H1 (cell line): Measurements from ENCODE around the gene ORAI3. TPM values are rescaled to one million over a fixed set of nuclear protein-coding genes. Genes with fewer than 3 reads are reported as not detected.

Source experiments
- CTCF ChIA-PET: fragments of 300-600 bp; sonication (Branson Sonifier 250); formaldehyde crosslinking; loops from one replicate; lab custom pipeline; 2021; ENCODE audit not compliant: partially characterized antibody; lab: Charles Lee
- POLR2A ChIA-PET: fragments of 300-600 bp; sonication (Branson Sonifier 250); formaldehyde crosslinking; loops from one replicate; lab custom pipeline; 2021; ENCODE audit warnings: inconsistent platforms; ENCODE audit not compliant: partially characterized antibody; lab: Charles Lee
- DNase-seq, 2 experiments: peaks; one replicate each; pipeline versions ENCODE4 v3.0.0 to v3.0.0-alpha.2; 2010 to 2022; ENCODE audit warnings: low spot score in 2 of 2, low read depth in 1 of 2, mixed read lengths in 1 of 2
- FAIRE-seq: peaks from 2 replicates; lab custom pipeline; 2011; peaks lifted over from hg19 to GRCh38; lab: Jason Lieb, UNC
- H2AFZ ChIP-seq: 2 replicates; pipeline ENCODE4 v1.8.1; 2012; ENCODE audit warnings: low read length, inconsistent platforms
- H2AK5ac ChIP-seq: 2 replicates; pipeline ENCODE4 v1.6.1; 2013; ENCODE audit warnings: low read depth, low read length
- H2BK120ac ChIP-seq: replicated peaks from 2 replicates; pipeline ENCODE3; 2013; ENCODE audit warnings: low read depth, low read length, inconsistent platforms
- H2BK12ac ChIP-seq: 2 replicates; pipeline ENCODE4 v1.6.1; 2013; ENCODE audit warnings: low read depth, low read length
- H2BK15ac ChIP-seq: 2 replicates; pipeline ENCODE4 v1.6.1; 2013; ENCODE audit warnings: low read length
- H2BK20ac ChIP-seq: 2 replicates; pipeline ENCODE4 v1.6.1; 2013; ENCODE audit warnings: low read length
- H2BK5ac ChIP-seq: 2 replicates; pipeline ENCODE4 v1.6.1; 2013; ENCODE audit warnings: low read depth, low read length
- H3K14ac ChIP-seq: 2 replicates; pipeline ENCODE4 v1.6.1; 2013; ENCODE audit warnings: inconsistent platforms; ENCODE audit not compliant: insufficient read length
- H3K18ac ChIP-seq: 2 replicates; pipeline ENCODE4 v1.6.1; 2013; ENCODE audit warnings: low read length; ENCODE audit errors: extremely low read depth
- H3K23ac ChIP-seq: 2 replicates; pipeline ENCODE4 v1.6.1; 2013; ENCODE audit warnings: inconsistent platforms; ENCODE audit not compliant: insufficient read length
- H3K23me2 ChIP-seq: 2 replicates; pipeline ENCODE4 v1.6.1; 2013; ENCODE audit warnings: low read depth, low read length
- H3K27ac ChIP-seq: 2 replicates; pipeline ENCODE4 v1.6.1; 2011; ENCODE audit warnings: low read depth, low read length, inconsistent platforms
- H3K27me3 ChIP-seq, 4 experiments: replicated peaks in 1 of 4; 1 replicate in 1 of 4; 2 replicates in 3 of 4; pipeline versions ENCODE4 v1.6.1 to v1.8.1; 2011 to 2013; ENCODE audit warnings: low read length in 3 of 4, mild to moderate bottlenecking in 3 of 4, inconsistent platforms in 2 of 4, mixed read lengths in 2 of 4, moderate library complexity in 1 of 4; ENCODE audit not compliant: control insufficient read depth in 3 of 4, insufficient read depth in 3 of 4; ENCODE audit errors: extremely low read depth in 1 of 4
- H3K36me3 ChIP-seq, 4 experiments: 2 replicates each; pipeline versions ENCODE4 v1.6.1 to v1.8.1; 2011 to 2013; ENCODE audit warnings: mild to moderate bottlenecking in 4 of 4, low read length in 3 of 4, moderate library complexity in 2 of 4, control low read depth in 1 of 4, inconsistent platforms in 1 of 4; ENCODE audit not compliant: insufficient read depth in 4 of 4, control insufficient read depth in 2 of 4
- H3K4ac ChIP-seq: replicated peaks from 2 replicates; pipeline ENCODE3; 2013; ENCODE audit warnings: low read length, low read depth, mixed read lengths, inconsistent platforms; ENCODE audit not compliant: insufficient read length
- H3K4me1 ChIP-seq, 4 experiments: replicated peaks in 1 of 4; 1 replicate in 1 of 4; 2 replicates in 3 of 4; pipeline versions ENCODE4 v1.6.1 to v1.8.1; 2011 to 2013; ENCODE audit warnings: low read length in 3 of 4, inconsistent platforms in 2 of 4, mixed read lengths in 1 of 4; ENCODE audit not compliant: insufficient read depth in 4 of 4, control insufficient read depth in 3 of 4
- H3K4me2 ChIP-seq, 2 experiments: 2 replicates each; pipeline versions ENCODE4 v1.6.1 to v1.8.1; 2011 to 2013; ENCODE audit warnings: low read depth in 2 of 2, low read length in 2 of 2, control low read depth in 1 of 2, inconsistent platforms in 1 of 2, mild to moderate bottlenecking in 1 of 2; ENCODE audit not compliant: insufficient read depth in 1 of 2
- H3K4me3 ChIP-seq, 4 experiments: fragments of 200-600, 300-600 bp in 1 of 4; sonication (generic), shearing (Covaris generic), sonication (Bioruptor Twin) in 1 of 4; 2 replicates each; pipeline versions ENCODE4 v1.5.1 to v1.8.1; 2011 to 2016; ENCODE audit warnings: low read length in 4 of 4, low read depth in 3 of 4, control low read depth in 2 of 4, inconsistent platforms in 2 of 4, mild to moderate bottlenecking in 2 of 4, mixed read lengths in 1 of 4, moderate library complexity in 1 of 4; ENCODE audit not compliant: insufficient read depth in 2 of 4; ENCODE audit errors: extremely low read depth in 1 of 4
- H3K56ac ChIP-seq: replicated peaks from 2 replicates; pipeline ENCODE3; 2013; ENCODE audit warnings: low read depth, mild to moderate bottlenecking, mixed read lengths, low read length, inconsistent platforms; ENCODE audit not compliant: insufficient read length
- H3K79me1 ChIP-seq: 2 replicates; pipeline ENCODE4 v1.6.1; 2013; ENCODE audit warnings: low read depth, low read length, control low read depth
- H3K79me2 ChIP-seq, 2 experiments: 2 replicates each; pipeline versions ENCODE4 v1.6.1 to v1.8.1; 2012 to 2013; ENCODE audit warnings: low read length in 2 of 2, mild to moderate bottlenecking in 2 of 2, inconsistent platforms in 1 of 2; ENCODE audit not compliant: insufficient read depth in 2 of 2, control insufficient read depth in 1 of 2
- H3K9ac ChIP-seq, 4 experiments: replicated peaks in 1 of 4; 1 replicate in 1 of 4; 2 replicates in 3 of 4; pipeline versions ENCODE4 v1.6.1 to v1.8.1; 2011 to 2013; ENCODE audit warnings: low read depth in 3 of 4, low read length in 3 of 4, control low read depth in 2 of 4, mild to moderate bottlenecking in 2 of 4, moderate library complexity in 2 of 4, inconsistent platforms in 1 of 4; ENCODE audit errors: extremely low read depth in 1 of 4
- H3K9me3 ChIP-seq, 2 experiments: 2 replicates each; pipeline versions ENCODE4 v1.6.1 to v1.8.1; 2012 to 2013; ENCODE audit warnings: mild to moderate bottlenecking in 2 of 2, moderate library complexity in 2 of 2, control low read depth in 1 of 2, inconsistent platforms in 1 of 2, low read depth in 1 of 2, low read length in 1 of 2, mixed read lengths in 1 of 2; ENCODE audit not compliant: insufficient read depth in 2 of 2
- H4K20me1 ChIP-seq, 2 experiments: replicated peaks in 1 of 2; 2 replicates each; pipeline versions ENCODE3 to v1.8.1; 2011 to 2013; ENCODE audit warnings: inconsistent platforms in 2 of 2, low read length in 2 of 2, mild to moderate bottlenecking in 1 of 2; ENCODE audit not compliant: insufficient read depth in 2 of 2, control insufficient read depth in 1 of 2
- H4K5ac ChIP-seq: 2 replicates; pipeline ENCODE4 v1.6.1; 2013; ENCODE audit warnings: low read length, low read depth, mixed read lengths, inconsistent platforms; ENCODE audit not compliant: insufficient read length
- H4K8ac ChIP-seq: 2 replicates; pipeline ENCODE4 v1.8.0; 2013; ENCODE audit warnings: mild to moderate bottlenecking, moderate library complexity, low read length, inconsistent platforms; ENCODE audit not compliant: insufficient read depth; ENCODE audit errors: extremely low read depth
- H4K91ac ChIP-seq: replicated peaks from 2 replicates; pipeline ENCODE3; 2013; ENCODE audit warnings: low read length, mixed read lengths, inconsistent platforms; ENCODE audit not compliant: insufficient read length
- BACH1 ChIP-seq: IDR thresholded peaks from 2 replicates; pipeline ENCODE4 v1.6.1; 2012; ENCODE audit warnings: low read length, improper control_type of control experiment
- CBX8 ChIP-seq: fragments of 300-800, 300-1000 bp; sonication (generic); IDR thresholded peaks from 2 replicates; pipeline ENCODE4 v1.7.1; 2016; ENCODE audit warnings: low read depth, low read length, borderline replicate concordance
- CHD2 ChIP-seq: IDR thresholded peaks from 2 replicates; pipeline ENCODE4 v1.6.1; 2012; ENCODE audit warnings: low read length, improper control_type of control experiment
- JUN ChIP-seq: IDR thresholded peaks from 2 replicates; pipeline ENCODE4 v1.6.1; 2011; ENCODE audit warnings: low read depth, mild to moderate bottlenecking, improper control_type of control experiment, low read length
- KDM1A ChIP-seq: fragments of 200-600, 300-600 bp; sonication (generic); IDR thresholded peaks from 2 replicates; pipeline ENCODE4 v1.7.1; 2016; ENCODE audit warnings: mild to moderate bottlenecking, low read length, borderline replicate concordance
- KDM4A ChIP-seq: IDR thresholded peaks from one replicate; pipeline ENCODE4 v1.7.1; 2012; ENCODE audit warnings: low read depth, mild to moderate bottlenecking, moderate library complexity, low read length, inconsistent platforms; ENCODE audit not compliant: severe bottlenecking
- SIN3A ChIP-seq, 2 experiments: IDR thresholded peaks in 1 of 2; conservative IDR thresholded peaks in 1 of 2; 2 replicates each; pipeline ENCODE4 v1.6.1; 2011 to 2012; ENCODE audit warnings: low read length in 2 of 2, improper control_type of control experiment in 1 of 2, low read depth in 1 of 2, mild to moderate bottlenecking in 1 of 2
- SP2 ChIP-seq: IDR thresholded peaks from 2 replicates; pipeline ENCODE4 v1.6.1; 2012; ENCODE audit warnings: mild to moderate bottlenecking, low read length, inconsistent platforms
- SUZ12 ChIP-seq: fragments of 200-600 bp; sonication (generic); IDR thresholded peaks from 2 replicates; pipeline ENCODE4 v1.6.1; 2012; ENCODE audit warnings: mild to moderate bottlenecking, inconsistent platforms, low read length, moderate library complexity, mixed read lengths
- YY1 ChIP-seq: IDR thresholded peaks from 2 replicates; pipeline ENCODE4 v1.6.1; 2011; ENCODE audit warnings: low read depth, mild to moderate bottlenecking, low read length
- WGBS, 2 experiments: shearing (Covaris generic) in 1 of 2; methylation state at CpG; one replicate each; pipeline versions ENCODE4 v1.1.6 to v1.1.7; 2013 to 2015; ENCODE audit warnings: low lambda C conversion rate in 2 of 2, mixed read lengths in 2 of 2, inconsistent platforms in 1 of 2, low coverage in 1 of 2, missing lambda C conversion rate in 1 of 2; ENCODE audit not compliant: insufficient replicate concordance in 2 of 2, insufficient coverage in 1 of 2, insufficient read length in 1 of 2; ENCODE audit errors: extremely low coverage in 1 of 2, missing lambda C conversion rate in 1 of 2; 5-methylcytosine and 5-hydroxymethylcytosine counted together
- polyA plus RNA-seq, 7 experiments: library from polyadenylated mRNA; depleted of rRNA in 3 of 7; stranded (reverse) in 5 of 7; unstranded in 2 of 7; fragments of >200 nt in 5 of 7; fragments of 200-250 nt in 2 of 7; gene quantifications; 1 replicate in 5 of 7; 2 replicates in 1 of 7; 4 replicates in 1 of 7; pipeline versions ENCODE4 v1.2.1 to v1.2.3, GENCODE V29; 2011 to 2013; ENCODE audit warnings: missing spikeins in 2 of 7, mixed read lengths in 2 of 7
- total RNA-seq: library from RNA; stranded (reverse); fragmentation: NEBNext Ultra II Directional; extraction: Animal tissue kit (Norgen Biotek cat#: 25700); gene quantifications from 2 replicates; pipeline ENCODE4 v1.2.1, GENCODE V29; 2021
- TF ChIP-seq, protein P1 (sequence below): IDR thresholded peaks from 2 replicates; pipeline ENCODE4 v1.6.1; 2012; ENCODE audit warnings: inconsistent platforms

Gene ORAI3
- total and polyA plus RNA-seq, 2 of the 8 experiments (the other 6 are each of a cell fraction or from before 2014, with no cell fraction given), result 8.7 to 24.5 TPM

GRCh38 chr16:30953511-30954124 is 4.8 kb downstream of the ORAI3 start:
- FAIRE-seq, result peak; percentile 19
- Histone ChIP-seq H3K23ac (no peak overlapping the region), H3K79me1 (no peaks in the 10 kb centered on the region; the same call in 1 of the 2 replicates), H3K4me2 (0 out of 4 replicates have a peak overlapping the region, but pooled peaks of 1 of the 2 experiments have one; percentile 10), H2BK12ac (peak overlapping the region; percentile 64; the same call in 1 of the 2 replicates), H3K14ac (no peak overlapping the region), H2BK120ac (no peak overlapping the region), H3K4ac (no peak overlapping the region), H4K91ac (no peak overlapping the region), H4K8ac (no peak overlapping the region; the same call in 1 of the 2 replicates), H3K27me3 (no peaks in the 10 kb centered on the region), H3K4me1 (peaks cover 0 to 19% (median 11%) of the 10 kb centered on the region in 4 experiments; a peak in 5 of 7 replicates), H3K23me2 (peaks cover 11% of the 10 kb centered on the region), H2BK5ac (no peak overlapping the region), H3K79me2 (peaks cover 0 to 3% of the 10 kb centered on the region in 2 experiments; a peak in 2 of 4 replicates), H3K9ac (no peak overlapping the region), H3K18ac (0 out of 2 replicates have a peak overlapping the region, but pooled peaks have one; percentile 13), H3K4me3 (no peak overlapping the region), H3K9me3 (no peaks in the 10 kb centered on the region), H2BK15ac (no peak overlapping the region), H3K27ac (no peak overlapping the region), H3K56ac (no peak overlapping the region), H2AFZ (no peak overlapping the region), H3K36me3 (no peaks in the 10 kb centered on the region), H2AK5ac (no peak overlapping the region), H4K5ac (no peak overlapping the region), H2BK20ac (no peak overlapping the region), H4K20me1 (peaks cover 3 to 11% of the 10 kb centered on the region in 2 experiments)
- WGBS, 2 experiments, result 42% methylated on average over 15 of the region's 15 CpGs; no CpG with 5 or more reads in 1 of the 2 experiments
- CTCF ChIA-PET, result interaction anchor here (0.6 to 4.1 kb wide), 35 partner anchors 8 to 915 kb away, joined by 3 to 39 read pairs (median 4); partner anchors contain the start of gene HSD3B7
- peak; percentile 86 to 87 for DNase-seq
- POLR2A ChIA-PET, result interaction anchor here (0.6 to 3.3 kb wide), 23 partner anchors 9 to 920 kb away, joined by 3 to 26 read pairs (median 4); partner anchors contain the start of genes FBXL19, FUS, HSD3B7 and PRSS8
- TF ChIP-seq KDM4A, result no peak
- TF ChIP-seq CHD2, result no peak
- TF ChIP-seq, protein P1, sequence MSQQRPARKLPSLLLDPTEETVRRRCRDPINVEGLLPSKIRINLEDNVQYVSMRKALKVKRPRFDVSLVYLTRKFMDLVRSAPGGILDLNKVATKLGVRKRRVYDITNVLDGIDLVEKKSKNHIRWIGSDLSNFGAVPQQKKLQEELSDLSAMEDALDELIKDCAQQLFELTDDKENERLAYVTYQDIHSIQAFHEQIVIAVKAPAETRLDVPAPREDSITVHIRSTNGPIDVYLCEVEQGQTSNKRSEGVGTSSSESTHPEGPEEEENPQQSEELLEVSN, result no peak
- no peak for TF ChIP-seq SUZ12
- no peak for TF ChIP-seq BACH1
- TF ChIP-seq SP2, result no peak
- no peak for TF ChIP-seq SIN3A (conservative IDR thresholded peaks at IDR 0.05 in 1 of 2, IDR thresholded peaks at IDR 0.05 in 1 of 2; ENCODE audit: low read depth in 1 of 2, low read length in 2 of 2)
- no peak; the same call in 1 of the 2 replicates for TF ChIP-seq KDM1A
- no peak for TF ChIP-seq CBX8
- no peak for TF ChIP-seq JUN
- TF ChIP-seq YY1, result peak; percentile 36; the same call in 1 of the 2 replicates
